Measurements from ENCODE around the gene SETD5. TPM values are rescaled to one million over a fixed set of nuclear protein-coding genes. Genes with fewer than 3 reads are reported as not detected.
A peak's percentile ranks its signal among the peaks of the same experiment; 100 is the strongest.

Gene SETD5
- total RNA-seq, 1 experiment from 2014 or later = 279 TPM

DNA sequence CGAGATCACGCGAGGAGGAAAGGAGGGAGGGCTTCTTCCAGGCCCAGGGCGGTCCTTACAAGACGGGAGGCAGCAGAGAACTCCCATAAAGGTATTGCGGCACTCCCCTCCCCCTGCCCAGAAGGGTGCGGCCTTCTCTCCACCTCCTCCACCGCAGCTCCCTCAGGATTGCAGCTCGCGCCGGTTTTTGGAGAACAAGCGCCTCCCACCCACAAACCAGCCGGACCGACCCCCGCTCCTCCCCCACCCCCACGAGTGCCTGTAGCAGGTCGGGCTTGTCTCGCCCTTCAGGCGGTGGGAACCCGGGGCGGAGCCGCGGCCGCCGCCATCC is 1.1 kb upstream of the SETD5 start (continued):
- TF ChIP-seq, protein P1, sequence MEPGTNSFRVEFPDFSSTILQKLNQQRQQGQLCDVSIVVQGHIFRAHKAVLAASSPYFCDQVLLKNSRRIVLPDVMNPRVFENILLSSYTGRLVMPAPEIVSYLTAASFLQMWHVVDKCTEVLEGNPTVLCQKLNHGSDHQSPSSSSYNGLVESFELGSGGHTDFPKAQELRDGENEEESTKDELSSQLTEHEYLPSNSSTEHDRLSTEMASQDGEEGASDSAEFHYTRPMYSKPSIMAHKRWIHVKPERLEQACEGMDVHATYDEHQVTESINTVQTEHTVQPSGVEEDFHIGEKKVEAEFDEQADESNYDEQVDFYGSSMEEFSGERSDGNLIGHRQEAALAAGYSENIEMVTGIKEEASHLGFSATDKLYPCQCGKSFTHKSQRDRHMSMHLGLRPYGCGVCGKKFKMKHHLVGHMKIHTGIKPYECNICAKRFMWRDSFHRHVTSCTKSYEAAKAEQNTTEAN (CRISPR knock-in tag; IDR thresholded peaks at IDR 0.05) = no peak
- TF ChIP-seq CREM (CRISPR knock-in tag; IDR thresholded peaks at IDR 0.05) (no peak), FOXK1 (CRISPR knock-in tag; IDR thresholded peaks at IDR 0.05) (0 out of 2 replicates have a peak, but pooled peaks have one; percentile 23), ZNF219 (CRISPR knock-in tag; IDR thresholded peaks at IDR 0.05; ENCODE audit: borderline replicate concordance) (0 out of 2 replicates have a peak, but pooled peaks have one; percentile 47), SP1 (CRISPR knock-in tag; conservative IDR thresholded peaks at IDR 0.05) (no peak), NR3C1 (CRISPR knock-in tag; conservative IDR thresholded peaks at IDR 0.05; ENCODE audit: low read depth) (no peak), MYBL2 (CRISPR knock-in tag; IDR thresholded peaks at IDR 0.05) (no peak), OVOL2 (CRISPR knock-in tag; IDR thresholded peaks at IDR 0.05; ENCODE audit: borderline replicate concordance) (no peak), ELF4 (CRISPR knock-in tag; IDR thresholded peaks at IDR 0.05; ENCODE audit: low read depth) (no peak), ZNF396 (CRISPR knock-in tag; IDR thresholded peaks at IDR 0.05; ENCODE audit: borderline replicate concordance) (no peak), NFE2L1 (CRISPR knock-in tag; IDR thresholded peaks at IDR 0.05) (no peak)
- TF ChIP-seq, protein P2, sequence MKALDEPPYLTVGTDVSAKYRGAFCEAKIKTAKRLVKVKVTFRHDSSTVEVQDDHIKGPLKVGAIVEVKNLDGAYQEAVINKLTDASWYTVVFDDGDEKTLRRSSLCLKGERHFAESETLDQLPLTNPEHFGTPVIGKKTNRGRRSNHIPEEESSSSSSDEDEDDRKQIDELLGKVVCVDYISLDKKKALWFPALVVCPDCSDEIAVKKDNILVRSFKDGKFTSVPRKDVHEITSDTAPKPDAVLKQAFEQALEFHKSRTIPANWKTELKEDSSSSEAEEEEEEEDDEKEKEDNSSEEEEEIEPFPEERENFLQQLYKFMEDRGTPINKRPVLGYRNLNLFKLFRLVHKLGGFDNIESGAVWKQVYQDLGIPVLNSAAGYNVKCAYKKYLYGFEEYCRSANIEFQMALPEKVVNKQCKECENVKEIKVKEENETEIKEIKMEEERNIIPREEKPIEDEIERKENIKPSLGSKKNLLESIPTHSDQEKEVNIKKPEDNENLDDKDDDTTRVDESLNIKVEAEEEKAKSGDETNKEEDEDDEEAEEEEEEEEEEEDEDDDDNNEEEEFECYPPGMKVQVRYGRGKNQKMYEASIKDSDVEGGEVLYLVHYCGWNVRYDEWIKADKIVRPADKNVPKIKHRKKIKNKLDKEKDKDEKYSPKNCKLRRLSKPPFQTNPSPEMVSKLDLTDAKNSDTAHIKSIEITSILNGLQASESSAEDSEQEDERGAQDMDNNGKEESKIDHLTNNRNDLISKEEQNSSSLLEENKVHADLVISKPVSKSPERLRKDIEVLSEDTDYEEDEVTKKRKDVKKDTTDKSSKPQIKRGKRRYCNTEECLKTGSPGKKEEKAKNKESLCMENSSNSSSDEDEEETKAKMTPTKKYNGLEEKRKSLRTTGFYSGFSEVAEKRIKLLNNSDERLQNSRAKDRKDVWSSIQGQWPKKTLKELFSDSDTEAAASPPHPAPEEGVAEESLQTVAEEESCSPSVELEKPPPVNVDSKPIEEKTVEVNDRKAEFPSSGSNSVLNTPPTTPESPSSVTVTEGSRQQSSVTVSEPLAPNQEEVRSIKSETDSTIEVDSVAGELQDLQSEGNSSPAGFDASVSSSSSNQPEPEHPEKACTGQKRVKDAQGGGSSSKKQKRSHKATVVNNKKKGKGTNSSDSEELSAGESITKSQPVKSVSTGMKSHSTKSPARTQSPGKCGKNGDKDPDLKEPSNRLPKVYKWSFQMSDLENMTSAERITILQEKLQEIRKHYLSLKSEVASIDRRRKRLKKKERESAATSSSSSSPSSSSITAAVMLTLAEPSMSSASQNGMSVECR (CRISPR knock-in tag; IDR thresholded peaks at IDR 0.05; ENCODE audit: borderline replicate concordance) = peak; percentile 69; the same call in 1 of the 2 replicates
- TF ChIP-seq, protein P3, sequence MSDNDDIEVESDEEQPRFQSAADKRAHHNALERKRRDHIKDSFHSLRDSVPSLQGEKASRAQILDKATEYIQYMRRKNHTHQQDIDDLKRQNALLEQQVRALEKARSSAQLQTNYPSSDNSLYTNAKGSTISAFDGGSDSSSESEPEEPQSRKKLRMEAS (CRISPR knock-in tag; IDR thresholded peaks at IDR 0.05) = no peak
- TF ChIP-seq, protein P4, sequence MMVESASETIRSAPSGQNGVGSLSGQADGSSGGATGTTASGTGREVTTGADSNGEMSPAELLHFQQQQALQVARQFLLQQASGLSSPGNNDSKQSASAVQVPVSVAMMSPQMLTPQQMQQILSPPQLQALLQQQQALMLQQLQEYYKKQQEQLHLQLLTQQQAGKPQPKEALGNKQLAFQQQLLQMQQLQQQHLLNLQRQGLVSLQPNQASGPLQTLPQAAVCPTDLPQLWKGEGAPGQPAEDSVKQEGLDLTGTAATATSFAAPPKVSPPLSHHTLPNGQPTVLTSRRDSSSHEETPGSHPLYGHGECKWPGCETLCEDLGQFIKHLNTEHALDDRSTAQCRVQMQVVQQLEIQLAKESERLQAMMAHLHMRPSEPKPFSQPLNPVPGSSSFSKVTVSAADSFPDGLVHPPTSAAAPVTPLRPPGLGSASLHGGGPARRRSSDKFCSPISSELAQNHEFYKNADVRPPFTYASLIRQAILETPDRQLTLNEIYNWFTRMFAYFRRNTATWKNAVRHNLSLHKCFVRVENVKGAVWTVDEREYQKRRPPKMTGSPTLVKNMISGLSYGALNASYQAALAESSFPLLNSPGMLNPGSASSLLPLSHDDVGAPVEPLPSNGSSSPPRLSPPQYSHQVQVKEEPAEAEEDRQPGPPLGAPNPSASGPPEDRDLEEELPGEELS (CRISPR knock-in tag; IDR thresholded peaks at IDR 0.05) = no peak
- TF ChIP-seq, protein P5, sequence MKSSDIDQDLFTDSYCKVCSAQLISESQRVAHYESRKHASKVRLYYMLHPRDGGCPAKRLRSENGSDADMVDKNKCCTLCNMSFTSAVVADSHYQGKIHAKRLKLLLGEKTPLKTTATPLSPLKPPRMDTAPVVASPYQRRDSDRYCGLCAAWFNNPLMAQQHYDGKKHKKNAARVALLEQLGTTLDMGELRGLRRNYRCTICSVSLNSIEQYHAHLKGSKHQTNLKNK (CRISPR knock-in tag; IDR thresholded peaks at IDR 0.05) = peak; percentile 9; the same call in 1 of the 2 replicates
- TF ChIP-seq, protein P6, sequence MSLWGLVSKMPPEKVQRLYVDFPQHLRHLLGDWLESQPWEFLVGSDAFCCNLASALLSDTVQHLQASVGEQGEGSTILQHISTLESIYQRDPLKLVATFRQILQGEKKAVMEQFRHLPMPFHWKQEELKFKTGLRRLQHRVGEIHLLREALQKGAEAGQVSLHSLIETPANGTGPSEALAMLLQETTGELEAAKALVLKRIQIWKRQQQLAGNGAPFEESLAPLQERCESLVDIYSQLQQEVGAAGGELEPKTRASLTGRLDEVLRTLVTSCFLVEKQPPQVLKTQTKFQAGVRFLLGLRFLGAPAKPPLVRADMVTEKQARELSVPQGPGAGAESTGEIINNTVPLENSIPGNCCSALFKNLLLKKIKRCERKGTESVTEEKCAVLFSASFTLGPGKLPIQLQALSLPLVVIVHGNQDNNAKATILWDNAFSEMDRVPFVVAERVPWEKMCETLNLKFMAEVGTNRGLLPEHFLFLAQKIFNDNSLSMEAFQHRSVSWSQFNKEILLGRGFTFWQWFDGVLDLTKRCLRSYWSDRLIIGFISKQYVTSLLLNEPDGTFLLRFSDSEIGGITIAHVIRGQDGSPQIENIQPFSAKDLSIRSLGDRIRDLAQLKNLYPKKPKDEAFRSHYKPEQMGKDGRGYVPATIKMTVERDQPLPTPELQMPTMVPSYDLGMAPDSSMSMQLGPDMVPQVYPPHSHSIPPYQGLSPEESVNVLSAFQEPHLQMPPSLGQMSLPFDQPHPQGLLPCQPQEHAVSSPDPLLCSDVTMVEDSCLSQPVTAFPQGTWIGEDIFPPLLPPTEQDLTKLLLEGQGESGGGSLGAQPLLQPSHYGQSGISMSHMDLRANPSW (CRISPR knock-in tag; conservative IDR thresholded peaks at IDR 0.05; ENCODE audit: low read depth) = no peak
- TF ChIP-seq, protein P7, sequence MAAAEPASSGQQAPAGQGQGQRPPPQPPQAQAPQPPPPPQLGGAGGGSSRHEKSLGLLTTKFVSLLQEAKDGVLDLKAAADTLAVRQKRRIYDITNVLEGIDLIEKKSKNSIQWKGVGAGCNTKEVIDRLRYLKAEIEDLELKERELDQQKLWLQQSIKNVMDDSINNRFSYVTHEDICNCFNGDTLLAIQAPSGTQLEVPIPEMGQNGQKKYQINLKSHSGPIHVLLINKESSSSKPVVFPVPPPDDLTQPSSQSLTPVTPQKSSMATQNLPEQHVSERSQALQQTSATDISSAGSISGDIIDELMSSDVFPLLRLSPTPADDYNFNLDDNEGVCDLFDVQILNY (CRISPR knock-in tag; IDR thresholded peaks at IDR 0.05) = no peak
- TF ChIP-seq, protein P8, sequence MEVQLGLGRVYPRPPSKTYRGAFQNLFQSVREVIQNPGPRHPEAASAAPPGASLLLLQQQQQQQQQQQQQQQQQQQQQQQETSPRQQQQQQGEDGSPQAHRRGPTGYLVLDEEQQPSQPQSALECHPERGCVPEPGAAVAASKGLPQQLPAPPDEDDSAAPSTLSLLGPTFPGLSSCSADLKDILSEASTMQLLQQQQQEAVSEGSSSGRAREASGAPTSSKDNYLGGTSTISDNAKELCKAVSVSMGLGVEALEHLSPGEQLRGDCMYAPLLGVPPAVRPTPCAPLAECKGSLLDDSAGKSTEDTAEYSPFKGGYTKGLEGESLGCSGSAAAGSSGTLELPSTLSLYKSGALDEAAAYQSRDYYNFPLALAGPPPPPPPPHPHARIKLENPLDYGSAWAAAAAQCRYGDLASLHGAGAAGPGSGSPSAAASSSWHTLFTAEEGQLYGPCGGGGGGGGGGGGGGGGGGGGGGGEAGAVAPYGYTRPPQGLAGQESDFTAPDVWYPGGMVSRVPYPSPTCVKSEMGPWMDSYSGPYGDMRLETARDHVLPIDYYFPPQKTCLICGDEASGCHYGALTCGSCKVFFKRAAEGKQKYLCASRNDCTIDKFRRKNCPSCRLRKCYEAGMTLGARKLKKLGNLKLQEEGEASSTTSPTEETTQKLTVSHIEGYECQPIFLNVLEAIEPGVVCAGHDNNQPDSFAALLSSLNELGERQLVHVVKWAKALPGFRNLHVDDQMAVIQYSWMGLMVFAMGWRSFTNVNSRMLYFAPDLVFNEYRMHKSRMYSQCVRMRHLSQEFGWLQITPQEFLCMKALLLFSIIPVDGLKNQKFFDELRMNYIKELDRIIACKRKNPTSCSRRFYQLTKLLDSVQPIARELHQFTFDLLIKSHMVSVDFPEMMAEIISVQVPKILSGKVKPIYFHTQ (CRISPR knock-in tag; IDR thresholded peaks at IDR 0.05) = no peak
- TF ChIP-seq, protein P9, sequence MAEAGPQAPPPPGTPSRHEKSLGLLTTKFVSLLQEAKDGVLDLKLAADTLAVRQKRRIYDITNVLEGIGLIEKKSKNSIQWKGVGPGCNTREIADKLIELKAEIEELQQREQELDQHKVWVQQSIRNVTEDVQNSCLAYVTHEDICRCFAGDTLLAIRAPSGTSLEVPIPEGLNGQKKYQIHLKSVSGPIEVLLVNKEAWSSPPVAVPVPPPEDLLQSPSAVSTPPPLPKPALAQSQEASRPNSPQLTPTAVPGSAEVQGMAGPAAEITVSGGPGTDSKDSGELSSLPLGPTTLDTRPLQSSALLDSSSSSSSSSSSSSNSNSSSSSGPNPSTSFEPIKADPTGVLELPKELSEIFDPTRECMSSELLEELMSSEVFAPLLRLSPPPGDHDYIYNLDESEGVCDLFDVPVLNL (CRISPR knock-in tag; IDR thresholded peaks at IDR 0.05; ENCODE audit: borderline replicate concordance, low read depth) = no peak
